K562 (cell line): Measurements from ENCODE around the gene HS3ST5. TPM values are rescaled to one million over a fixed set of nuclear protein-coding genes. Genes with fewer than 3 reads are reported as not detected.

Source experiments
- ATAC-seq: fragments of 200-7000 bp; cut with Tn5 transposase; 3 replicates; pipeline ENCODE4 v1.9.1; 2020; ENCODE audit warnings: moderate library complexity
- BruUV-seq: library from RNA; stranded (reverse); fragments of 400-500 nt; replicated peaks from 2 replicates; lab custom pipeline; 2021; lab: Mats Ljungman, UMichigan
- CTCF ChIA-PET: fragments of 300-600 bp; formaldehyde crosslinking; extraction: SDS; loops from one replicate; lab custom pipeline; 2021; ENCODE audit warnings: low intra/inter-chr PET ratio; lab: Yijun Ruan, JAX
- POLR2A ChIA-PET: fragments of 300-600, 350-650 bp; sonication (Branson Sonifier 250); formaldehyde crosslinking; extraction: SDS; loops from one replicate; lab custom pipeline; 2021; ENCODE audit warnings: antibody characterized with exemption, inconsistent platforms; lab: Yijun Ruan, JAX
- DNase-seq, 4 experiments: peaks; one replicate each; pipeline versions ENCODE4 v3.0.0 to v3.0.0-alpha.2; 2011 to 2018; ENCODE audit warnings: low spot score in 3 of 4, mixed read lengths in 3 of 4; ENCODE audit errors: extremely low read depth in 1 of 4
- FAIRE-seq: peaks from 2 replicates; lab custom pipeline; 2011; peaks lifted over from hg19 to GRCh38; lab: Jason Lieb, UNC
- H2AFZ ChIP-seq: 2 replicates; pipeline ENCODE4 v1.6.0; 2011; ENCODE audit warnings: low read depth, low read length, control low read depth, inconsistent platforms
- H3K27ac ChIP-seq: fragments of 200-600 bp; 3 replicates; pipeline ENCODE4 v1.8.0; 2011; ENCODE audit warnings: low read depth, mild to moderate bottlenecking, control low read depth, inconsistent platforms, low read length, moderate library complexity, mixed read lengths; ENCODE audit errors: extremely low read depth
- H3K27me3 ChIP-seq, 2 experiments: fragments of 300-600 bp in 1 of 2; 2 replicates in 1 of 2; 3 replicates in 1 of 2; pipeline versions ENCODE4 v1.6.0 to v1.8.0; 2011; ENCODE audit warnings: inconsistent platforms in 2 of 2, low read length in 2 of 2, mild to moderate bottlenecking in 1 of 2, mixed read lengths in 1 of 2, moderate library complexity in 1 of 2; ENCODE audit not compliant: control insufficient read depth in 2 of 2, insufficient read depth in 2 of 2
- H3K36me3 ChIP-seq: fragments of 300-600 bp; 3 replicates; pipeline ENCODE4 v1.8.0; 2011; ENCODE audit warnings: mild to moderate bottlenecking, low read length, inconsistent platforms; ENCODE audit not compliant: control insufficient read depth, insufficient read depth
- H3K4me1 ChIP-seq, 2 experiments: fragments of 200-600 bp in 1 of 2; replicated peaks in 1 of 2; 2 replicates in 1 of 2; 3 replicates in 1 of 2; pipeline versions ENCODE4 v1.5.1 to v1.8.0; 2011; ENCODE audit warnings: inconsistent platforms in 2 of 2, low read length in 2 of 2, mild to moderate bottlenecking in 1 of 2, mixed read lengths in 1 of 2, moderate library complexity in 1 of 2; ENCODE audit not compliant: control insufficient read depth in 2 of 2, insufficient read depth in 2 of 2
- H3K4me2 ChIP-seq: 2 replicates; pipeline ENCODE4 v1.6.1; 2011; ENCODE audit warnings: low read length, control low read depth, inconsistent platforms, mixed read lengths; ENCODE audit not compliant: insufficient read depth
- H3K4me3 ChIP-seq: fragments of 200-600 bp; sonication (generic), shearing (Covaris generic); 2 replicates; pipeline ENCODE4 v1.5.1; 2016; ENCODE audit warnings: control low read depth, inconsistent platforms
- H3K79me2 ChIP-seq: fragments of 200-600 bp; 3 replicates; pipeline ENCODE4 v1.8.0; 2011; ENCODE audit warnings: low read length, inconsistent platforms; ENCODE audit not compliant: control insufficient read depth, insufficient read depth
- H3K9ac ChIP-seq, 2 experiments: 2 replicates each; pipeline versions ENCODE4 v1.6.0 to v1.6.1; 2011; ENCODE audit warnings: low read depth in 2 of 2, low read length in 2 of 2, control low read depth in 1 of 2, inconsistent platforms in 1 of 2, mild to moderate bottlenecking in 1 of 2, mixed read lengths in 1 of 2; ENCODE audit not compliant: insufficient read depth in 1 of 2
- H3K9me1 ChIP-seq: one replicate; pipeline ENCODE4 v1.6.0; 2011; ENCODE audit warnings: inconsistent platforms, mild to moderate bottlenecking, low read length, moderate library complexity; ENCODE audit not compliant: control insufficient read depth, insufficient read depth
- H3K9me3 ChIP-seq: replicated peaks from 2 replicates; pipeline ENCODE4 v1.5.1; 2011; ENCODE audit warnings: low read depth, low read length, inconsistent platforms; ENCODE audit not compliant: control insufficient read depth, insufficient read depth
- H4K20me1 ChIP-seq: replicated peaks from 2 replicates; pipeline ENCODE4 v1.6.1; 2011; ENCODE audit warnings: low read length, inconsistent platforms, mixed read lengths; ENCODE audit not compliant: control insufficient read depth, insufficient read depth
- NELFE ChIP-seq: IDR thresholded peaks from 2 replicates; pipeline ENCODE4 v1.6.1; 2011; ENCODE audit warnings: mild to moderate bottlenecking; ENCODE audit not compliant: insufficient read depth, insufficient read length
- SMARCA4 ChIP-seq: fragments of 450-650 bp; IDR thresholded peaks from 2 replicates; pipeline ENCODE4 v1.6.1; 2016
- TEAD4 ChIP-seq, 2 experiments: sonication (generic) in 1 of 2; formaldehyde crosslinking in 1 of 2; IDR thresholded peaks; 2 replicates each; pipeline versions ENCODE4 v1.6.1 to v1.8.0; 2012 to 2022; ENCODE audit warnings: borderline replicate concordance in 1 of 2, inconsistent platforms in 1 of 2, low read length in 1 of 2, mild to moderate bottlenecking in 1 of 2, missing genetic modification reagents in 1 of 2
- ZBTB11 ChIP-seq, 3 experiments: fragments of 200-800 bp in 1 of 3; fragments of 250-450 bp in 1 of 3; fragments of 450-650 bp in 1 of 3; sonication (Bioruptor Pico) in 1 of 3; sonication (Bioruptor generic) in 1 of 3; formaldehyde crosslinking in 1 of 3; IDR thresholded peaks; 2 replicates each; pipeline versions ENCODE4 v1.6.1 to v1.8.0; 2016 to 2022; ENCODE audit warnings: mild to moderate bottlenecking in 2 of 3, missing genetic modification characterization in 2 of 3, missing compliant biosample characterization in 1 of 3, moderate library complexity in 1 of 3
- ZBTB26 ChIP-seq: fragments of 450-650 bp; formaldehyde crosslinking; IDR thresholded peaks from 2 replicates; pipeline ENCODE4 v1.4.0; 2022; ENCODE audit warnings: missing genetic modification characterization
- WGBS: fragments of 100-300 bp; shearing (Covaris generic); methylation state at CpG from one replicate; pipeline ENCODE4 v1.1.6; 2016; ENCODE audit warnings: low coverage, mixed read lengths; ENCODE audit not compliant: insufficient coverage; ENCODE audit errors: missing lambda C conversion rate; 5-methylcytosine and 5-hydroxymethylcytosine counted together
- in situ Hi-C: fragments of 300-500 bp; cut with MboI; formaldehyde crosslinking; loops from 4 replicates; pipeline ENCODE4 v1.15.0; 2018; ENCODE audit warnings: inconsistent platforms, mixed read lengths
- intact Hi-C: fragments of 100-400 bp; cut with micrococcal nuclease; formaldehyde crosslinking; loops from 2 replicates; pipeline ENCODE4 v1.14.2; 2022
- polyA plus RNA-seq, 8 experiments: library from polyadenylated mRNA; depleted of rRNA in 4 of 8; stranded (reverse) in 5 of 8; unstranded in 3 of 8; fragments of >200 nt; fragmentation: Nextera tagmentation in 2 of 8; fragmentation: Illumina TruSeq in 1 of 8; extraction: Ambion mirVana in 2 of 8; extraction: Trizol in 1 of 8; gene quantifications; 2 replicates each; pipeline versions ENCODE4 v1.2.1 to v1.2.3, GENCODE V29; 2011 to 2014; ENCODE audit warnings: inconsistent platforms in 1 of 8, missing spikeins in 1 of 8
- total RNA-seq, 7 experiments: library from RNA; depleted of rRNA in 6 of 7; stranded (reverse); fragments of >200 nt in 6 of 7; fragmentation: Illumina TruSeq in 2 of 7; extraction: Trizol in 2 of 7; gene quantifications; 2 replicates each; pipeline versions ENCODE4 v1.2.1 to v1.2.3, GENCODE V29; 2011 to 2021; ENCODE audit warnings: low replicate concordance in 1 of 7

The HS3ST5 gene
- total and polyA plus RNA-seq, 9 of the 15 experiments (the other 6 are each of a cell fraction or from before 2014, with no cell fraction given): not detected

DNA sequence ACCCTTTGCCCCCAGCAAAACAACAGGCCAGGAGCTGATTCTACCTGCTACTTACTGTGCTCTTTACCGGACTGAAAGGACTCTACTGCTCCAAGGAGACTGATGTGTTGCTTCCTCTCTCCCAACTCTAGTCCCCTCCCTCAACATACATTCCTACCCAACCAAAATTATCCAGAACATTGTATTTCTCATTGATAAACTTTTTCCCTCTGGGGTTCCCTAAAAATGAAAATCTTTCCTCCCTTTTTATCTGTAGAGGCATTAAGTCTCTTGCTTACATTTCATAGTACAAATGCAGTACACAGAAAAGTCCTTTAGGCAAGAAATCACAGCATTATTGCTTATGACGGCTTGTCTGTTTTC is 940 bp upstream of the HS3ST5 start:
- Histone ChIP-seq H3K9ac (no peak overlapping the region), H3K27me3 (no peaks in the 10 kb centered on the region), H3K4me3 (no peak overlapping the region), H3K27ac (no peak overlapping the region), H2AFZ (no peak overlapping the region), H3K79me2 (no peaks in the 10 kb centered on the region), H3K36me3 (no peaks in the 10 kb centered on the region), H4K20me1 (no peaks in the 10 kb centered on the region), H3K4me1 (peaks cover 0 to 3% of the 10 kb centered on the region in 2 experiments; a peak in 2 of 5 replicates), H3K9me3 (no peaks in the 10 kb centered on the region), H3K9me1 (no peaks in the 10 kb centered on the region), H3K4me2 (no peak overlapping the region)
- in situ Hi-C loops (no loop called here), intact Hi-C loops (no loop called here)
- 3% methylated on average over 2 of the region's 2 CpGs for WGBS
- DNase-seq (no peak), ATAC-seq (no peak), FAIRE-seq (no peak)
- POLR2A ChIA-PET: no interaction called here
- TF ChIP-seq TEAD4 (IDR thresholded peaks at IDR 0.05; ENCODE audit: low read length): no peak
- TF ChIP-seq TEAD4 (CRISPR knock-in tag; IDR thresholded peaks at IDR 0.05; ENCODE audit: borderline replicate concordance): no peak
- TF ChIP-seq NELFE: no peak
- no TSS peak for BruUV-seq
- CTCF ChIA-PET: no interaction called here

GRCh38 chr6:114342086-114342825 is 567 bp downstream of the HS3ST5 start:
- peaks cover 0 to 3% of the 10 kb centered on the region in 2 experiments; a peak in 2 of 5 replicates for H3K4me1 ChIP-seq
- DNase-seq: no peak
- TF ChIP-seq ZBTB26 (CRISPR knock-in tag): no peak
- no peak for TF ChIP-seq SMARCA4
- TF ChIP-seq ZBTB11 (CRISPR knock-in tag; IDR thresholded peaks at IDR 0.05): no peak
- in situ Hi-C loops (no loop called here), intact Hi-C loops (no loop called here)
- H3K4me3 ChIP-seq: no peak overlapping the region
- BruUV-seq: no TSS peak
- no peaks in the 10 kb centered on the region for H3K27me3 ChIP-seq
- no peaks in the 10 kb centered on the region for H3K36me3 ChIP-seq
- ATAC-seq: no peak
- ChIA-PET CTCF (no interaction called here), POLR2A (no interaction called here)
- H2AFZ ChIP-seq: no peak overlapping the region
- 7% methylated on average over 11 of the region's 92 CpGs for WGBS
- H4K20me1 ChIP-seq: no peaks in the 10 kb centered on the region
- no peak for FAIRE-seq
- H3K4me2 ChIP-seq: no peak overlapping the region
- H3K9ac ChIP-seq: no peak overlapping the region
- H3K79me2 ChIP-seq: no peaks in the 10 kb centered on the region
- no peaks in the 10 kb centered on the region for H3K9me3 ChIP-seq
- H3K27ac ChIP-seq: no peak overlapping the region
- no peaks in the 10 kb centered on the region for H3K9me1 ChIP-seq
